GM12878 (cell line): ENCODE data around the gene NTRK3. TPM values are rescaled to one million over a fixed set of nuclear protein-coding genes. Genes with fewer than 3 reads are reported as not detected.

Experiments used
- ATAC-seq: fragments of 200-7000 bp; cut with Tn5 transposase; 3 replicates; pipeline ENCODE4 v1.9.1; 2020; ENCODE audit warnings: mild to moderate bottlenecking, moderate library complexity
- BruUV-seq: library from RNA; stranded (reverse); fragments of 400-500 nt; replicated peaks from 2 replicates; lab custom pipeline; 2021; lab: Mats Ljungman, UMichigan
- CTCF ChIA-PET: fragments of 300-600 bp; sonication (Branson Sonifier 250); formaldehyde crosslinking; extraction: SDS; loops from one replicate; lab custom pipeline; 2021; ENCODE audit warnings: inconsistent platforms; lab: Yijun Ruan, JAX
- POLR2A ChIA-PET: fragments of 350-600 bp; formaldehyde crosslinking; extraction: SDS; loops from one replicate; lab custom pipeline; 2021; ENCODE audit warnings: inconsistent platforms; lab: Charles Lee
- RAD21 ChIA-PET: fragments of 300-600 bp; sonication (Branson Sonifier 250); formaldehyde crosslinking; loops from one replicate; lab custom pipeline; 2023; ENCODE audit warnings: antibody characterized with exemption; ENCODE audit not compliant: unreplicated experiment; lab: Charles Lee
- SMC1A ChIA-PET: fragments of 300-600 bp; sonication (Branson Sonifier 250); formaldehyde crosslinking; loops from one replicate; lab custom pipeline; 2023; ENCODE audit not compliant: unreplicated experiment, uncharacterized antibody; lab: Charles Lee
- DNase-seq: peaks from one replicate; pipeline ENCODE4 v3.0.0-alpha.2; 2011; ENCODE audit warnings: low read depth, low spot score
- FAIRE-seq: peaks from 3 replicates; lab custom pipeline; 2011; peaks lifted over from hg19 to GRCh38; lab: Jason Lieb, UNC
- H2AFZ ChIP-seq: 2 replicates; pipeline ENCODE4 v1.6.0; 2011; ENCODE audit warnings: low read depth, low read length, control low read depth; ENCODE audit not compliant: control insufficient read depth
- H3K27ac ChIP-seq: 2 replicates; pipeline ENCODE4 v1.5.1; 2011; ENCODE audit warnings: control low read depth; ENCODE audit not compliant: control insufficient read depth, insufficient read depth
- H3K27me3 ChIP-seq, 2 experiments: replicated peaks in 1 of 2; 2 replicates each; pipeline versions ENCODE4 v1.6.0 to v1.6.1; 2011; ENCODE audit warnings: low read length in 1 of 2; ENCODE audit not compliant: control insufficient read depth in 2 of 2, insufficient read depth in 2 of 2
- H3K36me3 ChIP-seq, 2 experiments: 2 replicates each; pipeline ENCODE4 v1.5.1; 2011; ENCODE audit warnings: low read length in 1 of 2; ENCODE audit not compliant: control insufficient read depth in 2 of 2, insufficient read depth in 2 of 2
- H3K4me1 ChIP-seq: 2 replicates; pipeline ENCODE4 v1.6.1; 2011; ENCODE audit warnings: mild to moderate bottlenecking, low read length, moderate library complexity, mixed read lengths; ENCODE audit not compliant: control insufficient read depth, insufficient read depth
- H3K4me2 ChIP-seq: 2 replicates; pipeline ENCODE4 v1.6.0; 2011; ENCODE audit warnings: control low read depth; ENCODE audit not compliant: control insufficient read depth, insufficient read depth
- H3K4me3 ChIP-seq: fragments of 200-600 bp; sonication (generic); 2 replicates; pipeline ENCODE4 v1.5.1; 2016
- H3K79me2 ChIP-seq: 2 replicates; pipeline ENCODE4 v1.6.0; 2011; ENCODE audit warnings: low read length; ENCODE audit not compliant: control insufficient read depth, insufficient read depth
- H3K9ac ChIP-seq: 2 replicates; pipeline ENCODE4 v1.8.0; 2011; ENCODE audit warnings: low read length, control low read depth, mixed read lengths; ENCODE audit not compliant: control insufficient read depth, insufficient read depth
- H3K9me3 ChIP-seq: replicated peaks from 3 replicates; pipeline ENCODE4 v1.5.1; 2011; ENCODE audit warnings: mild to moderate bottlenecking, low read length; ENCODE audit not compliant: control insufficient read depth, insufficient read depth
- H4K20me1 ChIP-seq: 2 replicates; pipeline ENCODE4 v1.6.0; 2011; ENCODE audit not compliant: control insufficient read depth, insufficient read depth
- MTA3 ChIP-seq: IDR thresholded peaks from 2 replicates; pipeline ENCODE4 v1.6.1; 2012; ENCODE audit warnings: low read length, inconsistent platforms, borderline replicate concordance
- NBN ChIP-seq: fragments of 450-650 bp; IDR thresholded peaks from 2 replicates; pipeline ENCODE4 v1.6.1; 2016
- POU2F2 ChIP-seq: IDR thresholded peaks from 3 replicates; pipeline ENCODE4 v1.6.1; 2011; ENCODE audit warnings: low read depth, mild to moderate bottlenecking, low read length, borderline replicate concordance
- RAD21 ChIP-seq: IDR thresholded peaks from 2 replicates; pipeline ENCODE4 v1.6.1; 2011; ENCODE audit warnings: mild to moderate bottlenecking, low read depth, low read length, moderate library complexity; ENCODE audit not compliant: insufficient read depth
- RAD51 ChIP-seq: fragments of 450-650 bp; IDR thresholded peaks from 2 replicates; pipeline ENCODE4 v1.6.1; 2016; ENCODE audit warnings: moderate library complexity, mild to moderate bottlenecking, inconsistent platforms
- RB1 ChIP-seq: fragments of 450-650 bp; formaldehyde crosslinking; IDR thresholded peaks from 2 replicates; pipeline ENCODE4 v1.6.1; 2017; ENCODE audit warnings: mild to moderate bottlenecking, borderline replicate concordance
- SPI1 ChIP-seq: IDR thresholded peaks from 2 replicates; pipeline ENCODE4 v1.6.1; 2011; ENCODE audit warnings: low read depth, mild to moderate bottlenecking, low read length, moderate library complexity, borderline replicate concordance; ENCODE audit not compliant: insufficient read depth
- TAF1 ChIP-seq: IDR thresholded peaks from 2 replicates; pipeline ENCODE4 v1.6.1; 2011; ENCODE audit warnings: mild to moderate bottlenecking, low read depth, low read length, borderline replicate concordance
- ZSCAN29 ChIP-seq: fragments of 450-650 bp; IDR thresholded peaks from 2 replicates; pipeline ENCODE4 v1.6.1; 2017; ENCODE audit warnings: mild to moderate bottlenecking, moderate library complexity
- WGBS: methylation state at CpG from one replicate; pipeline ENCODE4 v1.1.6; 2016; ENCODE audit warnings: low lambda C conversion rate; ENCODE audit not compliant: insufficient replicate concordance, insufficient coverage; ENCODE audit errors: missing lambda C conversion rate; 5-methylcytosine and 5-hydroxymethylcytosine counted together
- in situ Hi-C: fragments of 300-500 bp; cut with MboI; formaldehyde crosslinking; loops from 9 replicates; pipeline ENCODE4 v1.14.3; 2018; ENCODE audit warnings: mixed read lengths
- intact Hi-C: fragments of 100-400 bp; cut with micrococcal nuclease; formaldehyde crosslinking; loops from one replicate; pipeline ENCODE4 v1.14.2; 2022; ENCODE audit not compliant: unreplicated experiment
- polyA plus RNA-seq, 11 experiments: library from polyadenylated mRNA; depleted of rRNA in 4 of 11; unstranded in 6 of 11; stranded (reverse) in 5 of 11; fragments of >200 nt; fragmentation: Nextera tagmentation in 4 of 11; fragmentation: Illumina TruSeq in 1 of 11; extraction: Ambion mirVana in 4 of 11; extraction: Trizol in 1 of 11; gene quantifications; 1 replicate in 1 of 11; 2 replicates in 10 of 11; pipeline versions ENCODE4 v1.2.1 to v1.2.3, GENCODE V29; 2011 to 2016; ENCODE audit warnings: inconsistent platforms in 2 of 11, missing spikeins in 2 of 11, low read depth in 1 of 11
- total RNA-seq, 4 experiments: library from RNA; depleted of rRNA in 3 of 4; stranded (reverse); fragments of >200 nt in 3 of 4; fragmentation: Illumina TruSeq in 1 of 4; extraction: Trizol in 1 of 4; gene quantifications; 2 replicates each; pipeline versions ENCODE4 v1.2.1 to v1.2.3, GENCODE V29; 2013 to 2021
- TF ChIP-seq, protein P1 (sequence below): fragments of 450-650 bp; IDR thresholded peaks from 2 replicates; pipeline ENCODE4 v1.6.1; 2018; ENCODE audit warnings: borderline replicate concordance, mild to moderate bottlenecking; ENCODE audit not compliant: partially characterized antibody
- TF ChIP-seq, protein P2 (sequence below): fragments of 450-650 bp; IDR thresholded peaks from 2 replicates; pipeline ENCODE4 v1.6.1; 2018; ENCODE audit warnings: mild to moderate bottlenecking, low read depth, moderate library complexity; ENCODE audit not compliant: partially characterized antibody

Gene NTRK3
- total and polyA plus RNA-seq, 10 of the 15 experiments (the other 5 are each of a cell fraction or from before 2014, with no cell fraction given): not detected

DNA sequence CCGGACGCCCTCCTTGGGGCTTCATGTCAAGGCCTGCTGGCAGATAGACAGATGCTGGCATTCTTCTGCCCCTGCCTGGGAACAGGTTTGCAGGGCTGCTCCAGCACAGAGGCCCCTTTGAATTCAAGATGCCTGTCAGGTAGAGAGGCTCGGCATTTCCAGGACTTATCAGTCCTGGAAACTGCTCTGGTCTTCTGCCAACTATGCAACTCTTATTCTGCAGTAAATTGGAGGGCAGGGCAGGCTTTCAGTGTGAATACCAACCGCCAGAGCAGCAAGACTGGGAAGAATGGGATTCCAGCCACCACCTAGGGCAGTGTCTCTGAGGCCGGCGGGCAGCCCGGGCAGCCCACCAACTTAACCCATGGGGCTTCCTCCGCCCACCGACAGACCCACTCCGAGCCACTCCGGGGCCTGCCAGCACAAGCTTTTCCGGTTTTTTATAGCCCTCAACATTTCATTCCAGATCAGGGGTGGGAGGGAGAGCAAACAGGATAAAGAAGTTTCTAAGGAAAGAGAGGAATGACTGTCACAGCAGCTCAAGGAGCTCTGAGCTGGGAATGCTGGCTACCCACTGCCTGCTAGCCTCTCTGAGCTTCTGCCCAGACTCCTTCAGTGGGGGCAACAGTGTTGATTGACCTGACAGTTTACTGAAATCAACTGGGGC, 140.9 kb downstream of the NTRK3 start:
- no peaks in the 10 kb centered on the region for H3K9me3 ChIP-seq
- ATAC-seq: no peak
- H3K79me2 ChIP-seq: no peaks in the 10 kb centered on the region
- CTCF ChIA-PET: no interaction called here
- POLR2A ChIA-PET: no interaction called here
- H4K20me1 ChIP-seq: no peaks in the 10 kb centered on the region; the same call in 1 of the 2 replicates
- no peaks in the 10 kb centered on the region for H3K4me1 ChIP-seq
- RAD21 ChIA-PET: no interaction called here
- no peak overlapping the region for H2AFZ ChIP-seq
- no peak for DNase-seq
- FAIRE-seq: no peak
- TF ChIP-seq, protein P1, sequence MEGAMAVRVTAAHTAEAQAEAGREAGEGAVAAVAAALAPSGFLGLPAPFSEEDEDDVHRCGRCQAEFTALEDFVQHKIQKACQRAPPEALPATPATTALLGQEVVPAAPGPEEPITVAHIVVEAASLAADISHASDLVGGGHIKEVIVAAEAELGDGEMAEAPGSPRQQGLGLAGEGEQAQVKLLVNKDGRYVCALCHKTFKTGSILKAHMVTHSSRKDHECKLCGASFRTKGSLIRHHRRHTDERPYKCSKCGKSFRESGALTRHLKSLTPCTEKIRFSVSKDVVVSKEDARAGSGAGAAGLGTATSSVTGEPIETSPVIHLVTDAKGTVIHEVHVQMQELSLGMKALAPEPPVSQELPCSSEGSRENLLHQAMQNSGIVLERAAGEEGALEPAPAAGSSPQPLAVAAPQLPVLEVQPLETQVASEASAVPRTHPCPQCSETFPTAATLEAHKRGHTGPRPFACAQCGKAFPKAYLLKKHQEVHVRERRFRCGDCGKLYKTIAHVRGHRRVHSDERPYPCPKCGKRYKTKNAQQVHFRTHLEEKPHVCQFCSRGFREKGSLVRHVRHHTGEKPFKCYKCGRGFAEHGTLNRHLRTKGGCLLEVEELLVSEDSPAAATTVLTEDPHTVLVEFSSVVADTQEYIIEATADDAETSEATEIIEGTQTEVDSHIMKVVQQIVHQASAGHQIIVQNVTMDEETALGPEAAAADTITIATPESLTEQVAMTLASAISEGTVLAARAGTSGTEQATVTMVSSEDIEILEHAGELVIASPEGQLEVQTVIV: no peak
- no peak for TF ChIP-seq TAF1
- TF ChIP-seq NBN: no peak
- TF ChIP-seq ZSCAN29: no peak
- no peak for TF ChIP-seq POU2F2
- TF ChIP-seq MTA3: no peak
- TF ChIP-seq SPI1: no peak
- TF ChIP-seq RB1: no peak
- no peak for TF ChIP-seq RAD21
- no peak for TF ChIP-seq RAD51
- TF ChIP-seq, protein P2, sequence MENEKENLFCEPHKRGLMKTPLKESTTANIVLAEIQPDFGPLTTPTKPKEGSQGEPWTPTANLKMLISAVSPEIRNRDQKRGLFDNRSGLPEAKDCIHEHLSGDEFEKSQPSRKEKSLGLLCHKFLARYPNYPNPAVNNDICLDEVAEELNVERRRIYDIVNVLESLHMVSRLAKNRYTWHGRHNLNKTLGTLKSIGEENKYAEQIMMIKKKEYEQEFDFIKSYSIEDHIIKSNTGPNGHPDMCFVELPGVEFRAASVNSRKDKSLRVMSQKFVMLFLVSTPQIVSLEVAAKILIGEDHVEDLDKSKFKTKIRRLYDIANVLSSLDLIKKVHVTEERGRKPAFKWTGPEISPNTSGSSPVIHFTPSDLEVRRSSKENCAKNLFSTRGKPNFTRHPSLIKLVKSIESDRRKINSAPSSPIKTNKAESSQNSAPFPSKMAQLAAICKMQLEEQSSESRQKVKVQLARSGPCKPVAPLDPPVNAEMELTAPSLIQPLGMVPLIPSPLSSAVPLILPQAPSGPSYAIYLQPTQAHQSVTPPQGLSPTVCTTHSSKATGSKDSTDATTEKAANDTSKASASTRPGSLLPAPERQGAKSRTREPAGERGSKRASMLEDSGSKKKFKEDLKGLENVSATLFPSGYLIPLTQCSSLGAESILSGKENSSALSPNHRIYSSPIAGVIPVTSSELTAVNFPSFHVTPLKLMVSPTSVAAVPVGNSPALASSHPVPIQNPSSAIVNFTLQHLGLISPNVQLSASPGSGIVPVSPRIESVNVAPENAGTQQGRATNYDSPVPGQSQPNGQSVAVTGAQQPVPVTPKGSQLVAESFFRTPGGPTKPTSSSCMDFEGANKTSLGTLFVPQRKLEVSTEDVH: no peak
- SMC1A ChIA-PET: no interaction called here
- H3K36me3 ChIP-seq: no peaks in the 10 kb centered on the region
- no peak overlapping the region for H3K4me2 ChIP-seq
- in situ Hi-C loops: no loop called here
- WGBS: 52% methylated on average over 12 of the region's 12 CpGs
- H3K9ac ChIP-seq: no peak overlapping the region
- H3K27me3 ChIP-seq: no peaks in the 10 kb centered on the region
- no TSS peak for BruUV-seq
- H3K4me3 ChIP-seq: no peak overlapping the region
- H3K27ac ChIP-seq: no peak overlapping the region
- intact Hi-C loops: no loop called here
